GM18909 (cell line): ENCODE measurements around the gene FRS3.
"Not testable (repeated sequence)": the region's sequence is repeated elsewhere in the genome, so short reads cannot be mapped to it uniquely, and the experiment has no call there.

Experiments
- ATAC-seq: cut with Tn5 transposase; IDR thresholded peaks from one replicate; pipeline ENCODE4 v1.9.1; 2021; ENCODE audit warnings: mild to moderate bottlenecking; ENCODE audit not compliant: unreplicated experiment, poor library complexity

The FRS3 gene

DNA sequence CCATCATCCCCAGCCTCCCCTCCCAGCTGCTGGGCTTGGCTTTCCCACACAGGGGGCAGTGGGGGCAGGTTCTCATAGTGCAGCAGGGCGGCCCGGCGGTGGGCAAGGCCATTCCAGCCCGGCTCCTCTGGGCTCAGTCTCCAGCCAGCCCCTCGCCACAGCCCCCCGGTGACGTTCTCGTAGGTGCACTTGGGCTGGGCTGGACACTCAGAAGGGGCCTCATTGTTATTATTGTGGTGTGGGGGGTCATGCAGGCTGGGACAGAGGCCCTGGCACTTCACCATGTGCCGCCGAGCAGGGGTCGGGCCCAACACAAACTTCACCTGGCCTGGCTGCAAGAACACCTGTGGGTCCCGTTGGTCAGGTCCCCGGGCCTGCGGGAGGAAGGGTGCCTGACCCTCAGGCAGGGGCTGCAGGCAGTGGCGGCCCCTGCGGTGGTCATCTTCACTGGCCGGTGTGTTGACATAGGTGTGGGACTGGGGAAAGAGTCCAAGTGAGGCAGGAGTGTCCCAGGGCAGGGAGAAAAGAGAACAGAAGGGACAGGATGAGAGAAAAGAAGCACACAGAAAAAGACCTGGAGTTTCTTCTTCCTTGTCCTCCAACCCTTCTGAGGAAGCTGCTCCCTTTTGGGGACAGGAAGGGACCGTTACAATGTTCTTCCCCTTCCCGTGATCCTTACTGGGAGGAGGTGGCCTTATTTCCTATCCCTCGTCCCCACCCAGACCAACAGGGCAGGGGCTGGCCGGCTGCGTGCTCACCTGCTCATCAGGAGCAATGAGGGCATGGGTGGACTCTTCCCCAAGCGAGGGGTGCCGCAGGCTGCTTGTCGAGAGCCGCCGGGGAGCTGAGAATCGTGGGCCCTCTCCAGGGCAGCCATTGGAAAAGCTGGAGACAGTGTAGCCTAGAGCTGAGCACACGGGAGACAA lies 8.4 kb downstream of the FRS3 start:
- ATAC-seq: no peak

DNA sequence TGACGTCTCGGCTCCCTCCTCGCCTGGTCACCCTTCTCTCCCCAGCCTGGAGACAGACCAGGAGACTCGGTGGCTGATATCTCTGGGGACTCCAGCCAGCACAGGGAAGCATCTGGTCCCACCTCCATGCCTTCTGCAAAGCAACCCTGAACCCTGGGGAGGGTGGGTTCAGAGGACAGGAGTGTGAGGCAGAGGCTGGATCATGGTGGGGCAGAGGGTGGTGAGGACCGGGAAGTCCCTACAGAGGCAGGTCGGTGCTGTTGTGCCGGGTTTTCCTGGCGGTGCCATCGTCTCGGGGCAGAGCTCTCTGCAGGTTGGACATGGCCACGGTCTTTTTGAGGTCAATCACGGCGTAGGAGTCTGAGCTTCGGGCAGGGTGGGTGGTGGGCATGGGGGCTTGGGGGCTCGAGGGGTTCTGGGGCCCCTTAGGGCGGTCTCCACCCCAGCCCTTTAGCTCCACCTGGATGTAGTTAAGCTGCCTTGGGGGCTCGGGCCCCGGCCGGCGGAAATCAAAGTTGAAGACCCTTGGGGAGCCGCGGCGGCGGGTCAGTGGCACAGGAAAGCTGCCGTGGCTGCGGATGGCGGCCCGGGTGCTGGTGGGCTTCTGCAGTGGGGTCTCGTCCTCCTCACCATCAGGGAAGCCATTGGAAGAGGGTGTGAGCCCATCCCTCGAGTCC lies 9.2 kb downstream of the FRS3 start:
- ATAC-seq: no peak

DNA sequence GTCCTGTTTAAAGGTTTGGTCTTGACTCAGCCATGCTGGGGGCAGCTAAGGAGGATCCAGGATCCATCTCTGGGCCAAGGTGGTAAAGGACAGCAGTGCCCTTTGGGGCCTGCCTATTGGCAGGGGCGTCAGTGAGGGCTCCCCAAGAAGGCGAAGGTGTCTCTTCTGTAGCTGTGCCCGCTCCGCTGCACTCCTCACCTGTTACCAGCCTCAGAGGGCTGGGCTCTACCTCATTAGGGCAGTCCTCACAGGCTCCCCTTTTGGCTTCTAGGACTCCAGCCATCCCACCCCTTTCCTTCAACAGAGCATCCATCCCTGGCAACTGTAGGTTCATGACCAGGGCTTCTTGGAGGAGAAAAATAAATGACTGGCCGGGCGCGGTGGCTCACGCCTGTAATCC lies 10.3 kb downstream of the FRS3 start:
- no peak for ATAC-seq

DNA sequence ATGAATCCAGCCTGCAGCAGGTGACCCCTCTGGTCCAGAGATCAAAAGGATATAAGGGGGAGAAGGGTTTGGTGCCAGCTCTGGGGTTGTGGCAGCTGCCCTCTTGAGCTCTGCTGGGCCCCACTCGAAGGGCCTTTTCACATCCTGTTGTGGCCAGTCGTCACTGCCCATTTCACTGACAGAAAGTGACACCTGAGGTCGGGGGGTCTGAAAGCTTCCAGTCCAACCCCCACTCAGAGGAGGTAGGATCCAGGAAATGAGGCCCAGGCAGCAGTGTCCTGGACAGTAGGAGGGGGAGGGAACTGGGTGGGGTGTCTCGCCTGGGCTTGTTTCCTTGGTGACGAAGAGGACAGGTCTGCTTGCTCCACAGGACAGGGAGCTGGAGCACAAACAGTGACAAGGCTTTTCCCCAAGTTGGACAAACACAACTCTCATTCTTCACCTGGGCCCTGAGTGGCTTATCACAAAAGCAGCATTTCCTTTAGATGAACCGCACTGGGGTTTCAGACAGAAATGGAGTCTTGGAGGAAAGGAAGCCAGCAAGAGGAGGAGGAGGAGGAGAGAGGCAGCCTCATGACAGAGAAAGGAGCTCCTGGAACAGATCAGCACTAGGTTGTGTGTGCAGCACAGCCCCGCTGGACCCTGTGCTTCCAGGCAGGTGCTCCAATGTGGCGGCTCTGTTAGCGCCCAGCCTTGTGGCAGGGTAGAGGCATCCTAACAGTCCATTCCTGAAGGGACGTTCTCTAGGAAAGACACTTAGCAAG lies 11.0 kb downstream of the FRS3 start:
- ATAC-seq: no peak

DNA sequence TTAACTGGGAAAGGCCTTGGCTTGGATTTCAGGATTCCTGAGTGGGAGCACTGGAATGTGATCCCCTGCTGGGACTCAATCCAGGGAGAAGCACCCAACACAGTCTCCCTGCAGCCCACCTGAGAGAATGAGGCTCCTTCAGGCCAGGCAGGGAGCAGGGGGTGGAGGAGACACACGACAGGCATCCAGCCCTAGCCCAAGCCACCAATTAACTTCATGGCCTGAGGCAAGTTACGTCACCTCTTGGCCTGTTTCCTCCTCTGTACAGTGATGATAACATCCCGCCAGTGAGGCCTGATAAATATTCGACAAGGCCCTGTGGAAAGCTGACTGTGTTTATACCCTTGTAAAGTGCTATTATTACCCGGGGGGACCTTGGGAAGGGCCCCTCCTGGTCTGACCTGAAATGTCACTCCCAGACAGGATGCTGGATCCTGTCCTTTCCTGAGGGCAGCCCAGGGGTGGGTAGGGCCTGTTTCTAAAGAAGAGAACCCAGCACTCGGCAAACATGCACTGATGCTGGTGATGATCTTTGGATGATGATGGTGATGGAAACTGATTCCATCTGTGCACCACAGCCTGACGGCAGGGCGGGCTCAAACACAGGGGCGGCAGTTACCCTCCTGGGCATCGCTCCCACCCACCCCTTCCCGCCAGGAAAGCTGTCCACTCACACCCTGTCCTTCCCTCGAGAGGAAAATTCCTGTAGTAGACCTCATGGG lies 12.4 kb downstream of the FRS3 start:
- no peak for ATAC-seq

DNA sequence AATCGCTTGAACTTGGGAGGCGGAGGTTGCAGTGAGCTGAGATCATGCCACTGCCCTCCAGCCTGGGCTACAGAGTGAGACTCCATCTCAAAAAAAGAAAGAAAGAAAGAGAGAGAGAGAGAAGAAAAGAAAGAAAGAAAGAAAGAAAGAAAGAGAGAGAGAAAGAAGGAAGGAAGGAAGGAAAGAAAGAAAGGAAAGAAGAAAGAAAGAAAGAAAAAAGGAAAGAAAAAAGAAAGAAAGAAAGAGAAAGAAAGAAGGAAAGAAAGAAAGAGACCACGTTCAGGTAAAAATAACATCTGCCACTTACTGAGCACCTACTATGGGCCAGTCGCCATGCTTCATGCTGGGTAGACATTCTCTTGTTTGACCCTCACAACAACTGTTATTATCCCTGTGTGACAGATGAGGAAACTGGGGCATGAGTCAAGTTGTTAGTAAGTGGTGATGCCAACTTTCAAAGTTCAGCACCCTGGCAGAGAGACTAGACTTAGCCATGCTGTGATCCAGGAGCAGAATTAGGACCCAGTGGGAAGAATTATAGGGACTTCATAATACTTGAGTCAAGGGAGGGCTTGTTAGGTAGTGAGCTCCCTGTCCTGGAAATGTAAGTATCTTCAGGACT lies 13.5 kb downstream of the FRS3 start:
- not testable (repeated sequence) for ATAC-seq

DNA sequence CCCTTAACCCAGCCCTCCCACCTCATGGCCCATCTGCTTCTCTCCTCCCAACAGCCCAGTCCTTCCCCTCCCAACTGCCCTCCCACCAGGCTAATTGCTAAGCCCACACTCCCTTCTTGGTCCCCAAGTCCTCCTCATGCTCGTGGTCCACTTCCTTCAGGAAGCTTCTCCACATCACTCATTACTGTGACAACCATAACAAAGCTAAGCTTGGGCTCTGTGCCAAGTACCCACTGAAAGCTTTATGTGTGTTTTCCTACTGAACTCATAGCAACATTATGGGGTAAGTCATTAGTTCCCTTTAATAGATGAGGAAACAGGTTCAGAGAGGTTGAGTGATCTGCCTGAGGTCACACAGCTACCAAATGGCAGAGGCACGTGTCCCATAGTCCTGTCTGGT lies 16.2 kb downstream of the FRS3 start:
- ATAC-seq: no peak

DNA sequence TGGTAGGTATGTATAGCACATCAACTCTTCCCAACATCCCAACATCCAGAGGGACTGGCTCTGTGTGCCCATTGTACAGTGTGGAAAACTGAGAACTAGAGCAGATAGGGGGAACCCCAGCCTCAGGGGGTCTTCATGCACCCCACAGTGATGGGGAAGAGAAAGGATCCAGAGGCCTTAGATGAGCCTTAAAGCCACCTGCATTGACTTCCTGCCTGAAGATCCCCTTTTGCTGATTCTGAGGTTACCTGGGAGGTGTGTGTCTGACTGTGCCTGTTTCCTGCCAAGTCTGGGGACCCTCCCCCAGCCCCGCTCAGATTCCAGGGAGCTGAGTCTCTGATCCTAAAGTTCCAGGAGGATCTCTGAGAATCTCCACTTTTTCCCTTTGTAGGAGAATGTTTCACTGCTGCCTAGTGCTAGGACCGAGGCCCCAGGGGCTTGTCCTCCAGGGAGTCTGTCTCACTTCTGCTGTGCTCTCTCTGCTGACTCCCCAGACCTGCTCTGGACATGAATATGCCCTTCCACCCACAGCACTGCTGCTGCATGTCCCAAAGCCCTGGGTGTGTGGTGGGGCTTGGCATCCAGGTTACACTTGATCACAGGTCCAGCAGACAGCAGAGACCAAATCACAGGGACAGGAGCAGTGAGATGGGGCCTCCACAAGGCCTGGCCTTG lies 19.7 kb downstream of the FRS3 start:
- ATAC-seq: no peak

DNA sequence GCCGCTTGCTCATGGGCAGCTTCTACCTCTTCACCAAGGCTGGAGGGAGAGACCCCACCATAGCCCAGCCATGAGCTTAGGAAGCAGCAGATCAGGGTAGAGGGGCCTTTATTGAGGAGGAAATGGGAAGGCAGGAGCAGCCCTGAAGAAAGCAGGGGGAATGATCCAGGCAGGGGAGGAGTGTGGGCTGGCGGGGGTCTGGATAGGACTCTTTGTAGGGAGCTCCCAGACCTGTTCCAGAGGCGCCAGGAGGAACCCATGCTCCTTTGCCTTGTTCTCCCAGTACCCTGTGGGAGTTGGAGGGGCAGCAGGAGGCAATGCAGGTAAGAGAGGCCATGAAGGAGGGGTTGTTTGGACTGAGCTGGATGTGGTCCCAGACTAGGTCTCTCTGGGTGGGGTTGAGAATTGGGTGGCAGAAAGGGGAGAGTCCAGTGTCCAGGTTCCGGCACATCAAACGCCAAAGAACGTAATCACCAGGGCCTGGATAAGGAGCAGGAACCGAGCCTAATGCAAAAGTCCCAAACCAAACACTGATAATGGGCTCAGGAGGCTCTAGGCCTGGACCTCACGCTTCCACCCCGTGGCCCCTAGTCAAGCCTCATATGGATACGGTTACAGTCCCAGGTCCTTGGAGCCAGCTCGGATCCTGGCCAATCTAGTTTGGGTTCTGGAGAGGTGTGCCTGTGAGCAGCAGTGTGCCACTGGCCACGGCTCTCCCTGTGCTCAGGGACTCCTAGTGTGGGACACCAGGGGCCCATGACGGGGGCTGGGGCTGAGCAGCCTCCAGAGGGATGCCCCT lies 20.4 kb downstream of the FRS3 start:
- no peak for ATAC-seq

DNA sequence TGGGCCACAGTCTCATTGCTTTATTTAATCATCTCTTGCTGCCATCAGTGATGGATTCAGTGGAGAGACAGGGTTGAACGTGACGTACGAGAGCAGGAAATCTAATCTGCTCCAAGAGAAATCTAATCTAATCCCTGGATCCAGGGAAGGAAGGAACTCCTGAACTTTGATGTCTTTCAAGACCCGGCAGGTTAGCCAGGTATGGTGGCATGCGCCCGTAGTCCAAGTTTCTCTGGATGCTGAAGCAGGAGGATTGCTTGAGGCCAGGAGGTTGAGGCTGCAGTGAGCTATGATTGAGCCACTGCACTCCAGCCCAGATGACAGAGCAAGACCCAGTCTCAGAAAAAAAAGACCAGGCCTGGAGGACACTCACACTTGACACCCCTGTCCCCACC lies 21.1 kb downstream of the FRS3 start:
- no peak for ATAC-seq

DNA sequence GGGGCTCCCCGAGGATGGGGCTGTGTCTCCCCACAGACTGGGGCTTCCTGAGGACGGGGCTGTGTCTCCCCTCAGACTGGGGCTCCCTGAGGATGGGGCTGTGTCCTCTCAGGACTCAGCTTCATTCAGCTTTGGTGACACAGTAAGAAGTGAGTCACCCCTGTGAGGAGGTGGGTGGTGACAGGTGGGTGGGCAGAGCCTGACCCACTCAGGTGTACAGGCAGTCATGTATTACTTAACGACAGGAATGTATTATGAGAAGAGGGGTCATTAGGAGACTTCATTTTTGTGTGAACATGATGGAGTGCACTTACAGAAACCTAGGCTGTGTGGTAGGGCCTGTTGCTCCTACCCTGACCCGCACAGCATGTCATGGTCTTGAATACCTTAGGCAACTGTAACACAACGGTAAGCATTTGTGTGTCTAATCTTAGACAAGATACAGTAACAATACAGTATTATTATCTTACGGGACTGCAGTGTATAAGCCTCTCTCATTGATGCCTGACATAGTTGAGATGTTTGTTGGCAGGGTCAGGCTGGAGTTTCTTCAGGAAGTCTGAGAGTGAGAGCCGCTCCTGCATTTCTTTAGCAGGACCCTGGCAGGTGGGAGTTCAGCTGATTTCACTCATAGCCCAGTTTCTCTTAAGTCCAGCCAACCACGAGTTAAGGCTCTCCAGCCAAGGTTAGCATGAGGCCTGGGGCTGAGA lies 21.6 kb downstream of the FRS3 start:
- no peak for ATAC-seq

DNA sequence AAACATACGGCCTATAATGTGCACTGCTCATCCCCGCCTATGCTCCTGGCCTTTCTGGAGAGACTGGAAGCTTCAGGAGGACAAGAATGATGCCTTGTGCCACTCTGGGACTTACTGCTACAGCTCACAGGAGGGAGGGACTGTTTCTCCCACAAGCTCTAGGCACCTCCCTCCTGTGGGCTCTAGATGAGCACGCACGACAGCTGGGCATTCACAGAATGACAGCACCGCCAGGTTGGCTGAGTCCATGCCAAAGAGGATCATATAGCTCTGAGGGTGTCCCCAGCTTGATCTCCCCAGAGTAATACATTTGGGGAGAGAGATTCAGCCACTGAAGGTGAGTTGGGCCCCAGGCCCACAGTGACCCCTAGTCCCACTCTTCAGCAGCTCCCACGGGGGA lies 22.4 kb downstream of the FRS3 start:
- ATAC-seq: no peak

DNA sequence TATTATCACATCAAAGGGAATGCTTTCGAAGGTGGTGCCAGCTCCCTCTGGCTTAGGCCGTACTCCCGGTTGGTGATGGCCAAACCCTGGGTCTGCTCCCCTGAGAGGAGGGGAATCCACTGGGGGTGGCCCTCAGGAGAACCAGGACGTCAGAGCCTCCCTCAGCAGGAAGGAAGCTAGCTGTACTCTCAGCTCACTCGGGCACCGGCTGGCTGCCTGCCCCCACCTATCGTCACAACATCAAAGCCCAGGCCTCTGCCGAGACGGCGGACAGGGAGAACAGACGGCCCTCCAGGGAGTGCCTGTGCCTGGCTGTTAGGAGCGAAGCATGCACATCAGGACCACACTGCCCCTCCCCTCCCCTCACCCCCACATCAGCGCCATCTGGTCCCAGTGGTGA lies 23.3 kb downstream of the FRS3 start:
- no peak for ATAC-seq

DNA sequence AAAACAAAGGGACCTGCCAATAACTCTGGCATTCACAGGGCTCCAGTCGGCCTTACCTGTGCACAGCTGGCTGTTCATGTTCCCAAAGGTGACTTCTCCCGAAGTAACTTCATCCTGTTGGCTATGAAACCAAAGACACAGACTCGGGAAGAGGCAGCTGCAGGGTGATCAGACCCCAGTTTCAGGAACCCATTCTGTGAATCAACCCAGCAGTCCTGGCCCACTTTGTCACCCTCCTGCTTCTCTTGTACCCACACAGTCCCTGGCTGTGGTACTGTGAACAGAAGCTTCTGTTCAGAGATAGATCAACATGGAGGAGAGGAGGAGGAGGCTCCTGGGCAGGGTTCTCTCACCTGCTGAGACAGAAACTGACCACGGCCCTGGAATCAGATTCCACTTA lies 23.8 kb downstream of the FRS3 start:
- no peak for ATAC-seq

DNA sequence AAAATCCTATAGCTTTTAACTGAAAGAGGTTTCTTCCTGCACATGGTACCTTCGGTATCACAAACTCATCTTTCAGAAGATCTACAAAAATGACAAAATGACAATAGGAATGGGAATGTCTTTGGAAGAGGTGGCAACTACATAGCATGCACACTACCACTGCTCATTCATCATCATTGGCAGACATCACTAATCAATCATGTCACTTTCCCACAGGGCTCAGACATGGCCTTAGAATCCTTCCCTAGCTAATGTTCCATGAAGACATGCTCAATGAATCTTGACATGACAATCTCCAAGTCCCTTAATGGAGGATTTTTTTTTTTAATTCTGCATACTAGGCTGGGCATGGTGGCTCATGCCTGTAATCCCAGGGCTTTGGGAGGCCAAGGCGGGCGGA lies 29.3 kb downstream of the FRS3 start:
- ATAC-seq: no peak

DNA sequence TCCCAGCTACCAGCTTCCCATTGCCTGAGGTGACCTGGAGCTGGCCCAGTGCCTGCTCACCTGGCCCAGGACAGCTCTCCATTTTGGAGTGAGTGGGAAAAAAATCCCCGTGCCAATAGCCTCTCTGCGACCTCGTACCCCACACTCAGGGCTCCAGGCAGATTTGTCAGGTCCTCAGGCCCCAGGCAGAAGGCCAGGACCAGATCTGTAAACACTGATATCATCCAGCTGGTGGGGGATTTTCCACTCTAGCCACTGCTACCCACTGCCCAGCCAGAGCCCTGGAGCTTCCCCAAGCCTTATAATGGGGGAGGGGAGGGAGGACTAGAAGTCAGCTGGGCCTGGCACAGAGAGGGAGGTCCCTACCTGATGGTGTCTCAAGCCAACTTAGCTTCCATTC lies 31.2 kb downstream of the FRS3 start:
- no peak for ATAC-seq

DNA sequence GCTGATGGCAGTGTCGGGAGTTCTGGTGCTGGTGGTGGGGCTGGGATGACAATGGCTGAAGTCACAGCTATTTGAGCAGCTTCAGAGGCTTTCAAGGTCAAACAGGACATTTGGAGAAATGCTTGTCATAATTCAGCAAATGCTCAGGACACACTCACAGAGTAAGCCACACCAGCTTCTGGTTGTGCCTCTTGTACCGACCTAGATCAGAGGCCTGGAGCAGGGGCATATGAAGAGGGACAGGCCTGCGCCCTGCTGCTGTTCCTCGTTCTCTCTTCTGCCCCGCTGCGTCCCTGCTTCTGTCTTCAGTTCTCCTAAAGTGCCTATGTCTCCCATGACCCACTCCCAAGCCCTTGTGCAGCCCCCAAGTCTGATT lies 31.6 kb downstream of the FRS3 start:
- ATAC-seq: no peak
